Muscle of leg (tissue), 11 donors: Measurements from ENCODE around the gene GRID1. TPM values are rescaled to one million over a fixed set of nuclear protein-coding genes. Genes with fewer than 3 reads are reported as not detected.
A peak's percentile ranks its signal among the peaks of the same experiment; 100 is the strongest.

ENCODE experiments used
- DNase-seq: peaks from one replicate; pipeline ENCODE4 v3.0.0; 2013
- H3K27ac ChIP-seq: one replicate; pipeline ENCODE4 v1.5.1; 2013; ENCODE audit warnings: mild to moderate bottlenecking, low read length, control low read depth
- H3K27me3 ChIP-seq: one replicate; pipeline ENCODE4 v1.6.1; 2013; ENCODE audit warnings: low read length; ENCODE audit not compliant: control insufficient read depth, insufficient read depth
- H3K36me3 ChIP-seq: one replicate; pipeline ENCODE4 v1.6.1; 2013; ENCODE audit warnings: low read length; ENCODE audit not compliant: control insufficient read depth, insufficient read depth
- H3K4me1 ChIP-seq: one replicate; pipeline ENCODE4 v1.6.1; 2013; ENCODE audit warnings: low read length; ENCODE audit not compliant: control insufficient read depth, insufficient read depth
- H3K4me3 ChIP-seq: one replicate; pipeline ENCODE4 v1.5.1; 2013; ENCODE audit warnings: low read length, control low read depth
- H3K9me3 ChIP-seq: replicated peaks from 2 replicates; pipeline ENCODE4 v1.6.1; 2013; ENCODE audit warnings: low read depth, low read length; ENCODE audit not compliant: control insufficient read depth
- WGBS: methylation state at CpG from one replicate; pipeline ENCODE4 v1.1.5; 2013; ENCODE audit warnings: missing lambda C conversion rate; ENCODE audit not compliant: insufficient coverage; 5-methylcytosine and 5-hydroxymethylcytosine counted together
- polyA plus RNA-seq, 8 donors: library from polyadenylated mRNA; unstranded; fragments of 120-200 nt; gene quantifications; one replicate each; pipeline versions ENCODE4 v1.2.1 to v1.2.3, GENCODE V29; 2013; ENCODE audit warnings: inconsistent platforms in 1 of 8, low replicate concordance in 1 of 8; ENCODE audit not compliant: insufficient read length in 8 of 8, insufficient read depth in 1 of 8
- total RNA-seq: library from RNA; stranded (reverse); fragments of 120-200 nt; gene quantifications from one replicate; pipeline ENCODE4 v1.2.4, GENCODE V29; 2013

Gene GRID1
- total and polyA plus RNA-seq, 9 donors: 2.4 to 6.1 (median 3.1) TPM

- Histone ChIP-seq H3K36me3 (no peaks in the 10 kb centered on the region), H3K4me3 (no peak overlapping the region), H3K4me1 (no peaks in the 10 kb centered on the region), H3K27me3 (peaks cover 2% of the 10 kb centered on the region), H3K27ac (no peak overlapping the region), H3K9me3 (no peaks in the 10 kb centered on the region)
- DNase-seq: peak; percentile 62
- WGBS: 41% methylated on average over 11 of the region's 11 CpGs
Observed at GRCh38 chr10:86203162-86203905, 163.3 kb downstream of the GRID1 start.

GRCh38 chr10:86202226-86202735, 164.3 kb downstream of the GRID1 start:
- 87% methylated on average over 3 of the region's 5 CpGs for WGBS
- Histone ChIP-seq H3K4me1 (no peaks in the 10 kb centered on the region), H3K4me3 (no peak overlapping the region), H3K9me3 (no peaks in the 10 kb centered on the region), H3K36me3 (no peaks in the 10 kb centered on the region), H3K27ac (no peak overlapping the region), H3K27me3 (peaks cover 2% of the 10 kb centered on the region)
- DNase-seq: no peak

- WGBS: no CpG with 5 or more reads among the region's 1 CpG
- Histone ChIP-seq H3K36me3 (no peaks in the 10 kb centered on the region), H3K9me3 (no peaks in the 10 kb centered on the region), H3K27me3 (peaks cover 5% of the 10 kb centered on the region), H3K27ac (no peak overlapping the region), H3K4me1 (no peaks in the 10 kb centered on the region), H3K4me3 (no peak overlapping the region)
- DNase-seq: no peak
Observed at GRCh38 chr10:86200867-86201266, 165.7 kb downstream of the GRID1 start.

- WGBS: 83% methylated on average over 1 of the region's 1 CpG
Observed at GRCh38 chr10:86200269-86200668, 166.3 kb downstream of the GRID1 start.

GRCh38 chr10:86199041-86199440, 167.6 kb downstream of the GRID1 start:
- no CpG with 5 or more reads among the region's 1 CpG for WGBS
- Histone ChIP-seq H3K27me3 (peaks cover 5% of the 10 kb centered on the region), H3K27ac (no peak overlapping the region), H3K4me3 (no peak overlapping the region), H3K4me1 (no peaks in the 10 kb centered on the region), H3K9me3 (no peaks in the 10 kb centered on the region), H3K36me3 (no peaks in the 10 kb centered on the region)
- DNase-seq: no peak

More at GRCh38 chr10:86200269-86200668, 166.3 kb downstream of the GRID1 start:
- H3K27me3 ChIP-seq: peaks cover 5% of the 10 kb centered on the region
- no peaks in the 10 kb centered on the region for H3K9me3 ChIP-seq
- no peaks in the 10 kb centered on the region for H3K4me1 ChIP-seq
- no peak for DNase-seq
- no peak overlapping the region for H3K4me3 ChIP-seq
- no peaks in the 10 kb centered on the region for H3K36me3 ChIP-seq
- no peak overlapping the region for H3K27ac ChIP-seq

GRCh38 chr10:86198271-86198670, 168.3 kb downstream of the GRID1 start:
- H3K4me3 ChIP-seq: no peak overlapping the region
- no peak for DNase-seq
- H3K4me1 ChIP-seq: no peaks in the 10 kb centered on the region
- H3K27me3 ChIP-seq: peaks cover 5% of the 10 kb centered on the region
- H3K9me3 ChIP-seq: no peaks in the 10 kb centered on the region
- no peak overlapping the region for H3K27ac ChIP-seq
- 100% methylated on average over 1 of the region's 4 CpGs for WGBS
- no peaks in the 10 kb centered on the region for H3K36me3 ChIP-seq

GRCh38 chr10:86197166-86197790, 169.3 kb downstream of the GRID1 start:
- no peak overlapping the region for H3K27ac ChIP-seq
- H3K36me3 ChIP-seq: no peaks in the 10 kb centered on the region
- no peak for DNase-seq
- no peaks in the 10 kb centered on the region for H3K9me3 ChIP-seq
- no peak overlapping the region for H3K4me3 ChIP-seq
- WGBS: 48% methylated on average over 9 of the region's 15 CpGs
- peaks cover 5% of the 10 kb centered on the region for H3K27me3 ChIP-seq
- H3K4me1 ChIP-seq: no peaks in the 10 kb centered on the region

GRCh38 chr10:86195521-86196157, 171.0 kb downstream of the GRID1 start:
- Histone ChIP-seq H3K4me3 (no peak overlapping the region), H3K36me3 (no peaks in the 10 kb centered on the region), H3K9me3 (no peaks in the 10 kb centered on the region), H3K4me1 (no peaks in the 10 kb centered on the region), H3K27ac (no peak overlapping the region), H3K27me3 (peaks cover 5% of the 10 kb centered on the region)
- no peak for DNase-seq
- WGBS: 70% methylated on average over 11 of the region's 14 CpGs

- 94% methylated on average over 3 of the region's 5 CpGs for WGBS
- Histone ChIP-seq H3K9me3 (no peaks in the 10 kb centered on the region), H3K27ac (no peak overlapping the region), H3K4me3 (no peak overlapping the region), H3K27me3 (peaks cover 5% of the 10 kb centered on the region), H3K36me3 (no peaks in the 10 kb centered on the region), H3K4me1 (no peaks in the 10 kb centered on the region)
- no peak for DNase-seq
Observed at GRCh38 chr10:86194684-86195083, 171.9 kb downstream of the GRID1 start.

GRCh38 chr10:86193841-86194240, 172.8 kb downstream of the GRID1 start:
- WGBS: 63% methylated on average over 3 of the region's 4 CpGs
- Histone ChIP-seq H3K27ac (no peak overlapping the region), H3K27me3 (peaks cover 3% of the 10 kb centered on the region), H3K4me3 (no peak overlapping the region), H3K4me1 (no peaks in the 10 kb centered on the region), H3K9me3 (no peaks in the 10 kb centered on the region), H3K36me3 (no peaks in the 10 kb centered on the region)
- DNase-seq: no peak
